ELF-1 (cell line): Measurements from ENCODE around the gene RPL37A.
A peak's percentile ranks its signal among the peaks of the same experiment; 100 is the strongest.

Experiments
- DNase-seq: peaks from one replicate; pipeline ENCODE4 v3.0.0-alpha.2; 2016; ENCODE audit warnings: low read depth, low spot score

Gene RPL37A

GRCh38 chr2:216546641-216547403, 48.2 kb downstream of the RPL37A start:
- no peak for DNase-seq

GRCh38 chr2:216548901-216549331, 50.3 kb downstream of the RPL37A start:
- no peak for DNase-seq

- peak; percentile 55 for DNase-seq
These were observed 51.5 kb downstream of the RPL37A start for GRCh38 chr2:216549926-216550690.

GRCh38 chr2:216551234-216552068, 52.8 kb downstream of the RPL37A start:
- DNase-seq: no peak

GRCh38 chr2:216553093-216553478, 54.4 kb downstream of the RPL37A start:
- peak; percentile 42 for DNase-seq
